SIG-M5 treated with dmso at 0.1 percent for 504 hours (cell line): ENCODE data around the gene KRTAP1-1.
"Not testable (repeated sequence)": the region's sequence is repeated elsewhere in the genome, so short reads cannot be mapped to it uniquely, and the experiment has no call there.

Experiments
- DNase-seq: peaks from one replicate; lab custom pipeline; 2025; ENCODE audit not compliant: unreplicated experiment; lab: John Stamatoyannopoulos, UW

Gene KRTAP1-1, protein sequence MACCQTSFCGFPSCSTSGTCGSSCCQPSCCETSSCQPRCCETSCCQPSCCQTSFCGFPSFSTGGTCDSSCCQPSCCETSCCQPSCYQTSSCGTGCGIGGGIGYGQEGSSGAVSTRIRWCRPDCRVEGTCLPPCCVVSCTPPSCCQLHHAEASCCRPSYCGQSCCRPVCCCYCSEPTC

DNA sequence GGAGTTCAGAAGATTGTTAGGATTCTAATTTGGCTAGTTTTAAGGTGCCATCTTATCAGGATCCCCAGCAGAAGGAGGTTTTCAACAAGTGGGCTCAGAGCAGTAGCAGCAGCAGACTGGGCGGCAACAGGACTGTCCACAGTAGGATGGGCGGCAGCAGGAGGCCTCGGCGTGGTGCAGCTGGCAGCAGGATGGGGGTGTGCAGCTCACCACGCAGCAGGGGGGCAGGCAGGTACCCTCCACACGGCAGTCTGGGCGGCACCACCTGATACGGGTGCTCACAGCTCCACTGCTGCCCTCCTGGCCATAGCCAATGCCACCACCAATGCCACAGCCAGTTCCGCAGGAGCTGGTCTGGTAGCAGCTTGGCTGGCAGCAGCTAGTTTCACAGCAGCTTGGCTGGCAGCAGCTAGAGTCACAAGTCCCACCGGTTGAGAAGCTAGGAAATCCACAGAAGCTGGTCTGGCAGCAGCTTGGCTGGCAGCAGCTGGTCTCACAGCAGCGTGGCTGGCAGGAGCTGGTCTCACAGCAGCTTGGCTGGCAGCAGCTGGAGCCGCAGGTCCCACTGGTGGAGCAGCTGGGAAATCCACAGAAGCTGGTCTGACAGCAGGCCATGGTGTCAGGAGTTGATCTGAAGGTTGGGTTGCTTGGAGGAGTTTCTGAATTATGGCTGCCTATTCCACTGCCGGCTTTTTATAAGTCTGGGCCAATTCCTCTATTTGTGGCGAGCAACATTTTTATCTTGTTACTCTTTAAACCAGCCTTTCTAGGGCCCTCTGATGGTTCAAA, at the start of gene KRTAP1-1:
Gene KRTAP1-1 (minus strand): TSS at position 668 of the 789 bp plus-strand sequence. CDS start 53 bp downstream, at position 615.
- not testable (repeated sequence) for DNase-seq

DNA sequence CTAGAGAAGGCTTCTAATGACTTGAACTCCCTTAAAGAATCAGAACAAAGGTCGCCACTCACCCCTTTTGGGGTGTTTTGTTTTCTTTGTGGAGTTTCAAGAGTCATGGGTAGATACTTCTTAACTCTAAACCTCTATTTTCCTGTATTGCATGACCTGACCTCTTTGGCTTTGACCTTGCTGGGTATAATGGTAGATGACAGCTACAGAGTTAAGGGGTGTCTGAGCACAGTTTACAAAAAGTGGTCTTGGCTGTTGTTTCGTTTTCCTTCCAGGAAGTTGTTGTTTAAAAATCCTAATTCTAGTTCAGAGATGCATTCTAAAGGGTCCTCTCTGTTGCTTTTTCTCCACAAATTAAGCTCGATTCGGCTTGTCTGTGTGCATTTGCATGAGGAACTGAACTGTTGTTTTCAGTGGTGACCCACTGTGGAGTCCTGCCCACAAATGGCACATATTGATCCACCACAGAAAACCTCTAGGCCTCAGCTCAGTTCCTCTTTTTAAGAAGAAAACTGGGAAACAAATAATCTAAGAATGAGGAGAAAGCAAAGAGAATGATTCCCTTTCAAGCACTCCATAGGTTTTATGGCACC, 47.6 kb upstream of the KRTAP1-1 start:
- not testable (repeated sequence) for DNase-seq

DNA sequence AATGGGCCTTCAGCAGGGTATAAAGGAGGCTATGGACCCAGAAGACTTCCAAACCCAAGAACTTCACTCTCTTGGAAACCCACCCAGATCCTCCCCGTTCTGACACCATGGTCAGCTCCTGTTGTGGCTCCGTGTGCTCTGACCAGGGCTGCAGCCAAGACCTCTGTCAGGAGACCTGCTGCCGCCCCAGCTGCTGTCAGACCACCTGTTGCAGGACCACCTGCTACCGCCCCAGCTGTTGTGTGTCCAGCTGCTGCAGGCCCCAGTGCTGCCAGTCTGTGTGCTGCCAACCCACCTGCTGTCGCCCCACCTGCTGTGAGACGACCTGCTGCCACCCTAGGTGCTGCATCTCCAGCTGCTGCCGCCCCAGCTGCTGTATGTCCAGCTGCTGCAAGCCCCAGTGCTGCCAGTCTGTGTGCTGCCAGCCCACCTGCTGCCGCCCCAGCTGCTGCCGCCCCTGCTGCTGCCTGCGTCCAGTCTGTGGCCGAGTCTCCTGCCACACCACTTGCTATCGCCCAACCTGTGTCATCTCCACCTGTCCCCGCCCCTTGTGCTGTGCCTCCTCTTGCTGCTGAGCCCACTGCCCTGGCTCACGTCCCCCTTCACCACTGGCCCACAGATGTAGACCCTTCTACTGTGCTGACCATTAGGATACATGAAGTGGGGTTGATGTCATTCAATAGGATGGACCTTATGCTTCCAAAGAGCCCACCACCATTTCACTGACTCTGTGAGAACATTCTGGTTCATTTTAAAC, 43.0 kb upstream of the KRTAP1-1 start, which contains the start of gene KRTAP4-7:
Gene KRTAP4-7 (plus strand): TSS at position 51 of the 757 bp plus-strand sequence. CDS start 57 bp downstream, at position 108.
- not testable (repeated sequence) for DNase-seq

DNA sequence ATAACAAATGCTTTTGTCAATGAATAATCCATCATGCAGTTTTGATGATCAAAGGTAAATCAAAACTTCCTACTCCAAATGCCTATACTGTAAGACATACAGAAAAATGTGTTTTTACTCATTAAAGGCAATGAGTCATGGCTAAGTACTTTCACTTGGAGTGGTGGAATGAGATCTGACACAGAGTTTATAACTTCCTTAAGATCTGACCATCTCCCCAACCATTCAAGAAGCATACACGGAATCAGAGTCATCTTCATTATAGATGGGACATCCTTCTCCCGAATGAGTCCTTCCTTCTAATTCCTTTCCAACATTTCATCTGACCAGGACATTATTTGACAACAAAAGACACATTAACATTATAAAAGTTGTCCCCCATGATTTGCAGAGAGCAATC, 42.2 kb upstream of the KRTAP1-1 start:
- DNase-seq = not testable (repeated sequence)

DNA sequence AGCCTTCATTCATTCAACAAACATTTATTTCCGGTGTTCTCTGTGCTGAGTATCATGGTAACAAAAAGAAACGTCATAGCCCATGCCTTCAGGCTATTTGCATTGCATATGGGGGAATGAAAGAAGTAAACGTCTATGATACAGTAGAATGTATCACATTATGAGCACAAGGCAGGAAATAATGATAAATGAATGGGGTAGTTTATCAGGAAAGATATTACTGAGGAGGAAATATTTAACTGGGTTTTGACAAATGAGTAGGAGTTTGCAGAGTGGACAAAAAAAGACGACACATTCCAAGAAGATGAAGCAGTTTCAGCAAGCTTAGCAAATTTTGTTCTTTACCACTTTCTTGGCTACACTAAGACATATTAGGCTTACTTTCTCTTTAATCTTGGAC, 41.4 kb upstream of the KRTAP1-1 start:
- DNase-seq = no peak

DNA sequence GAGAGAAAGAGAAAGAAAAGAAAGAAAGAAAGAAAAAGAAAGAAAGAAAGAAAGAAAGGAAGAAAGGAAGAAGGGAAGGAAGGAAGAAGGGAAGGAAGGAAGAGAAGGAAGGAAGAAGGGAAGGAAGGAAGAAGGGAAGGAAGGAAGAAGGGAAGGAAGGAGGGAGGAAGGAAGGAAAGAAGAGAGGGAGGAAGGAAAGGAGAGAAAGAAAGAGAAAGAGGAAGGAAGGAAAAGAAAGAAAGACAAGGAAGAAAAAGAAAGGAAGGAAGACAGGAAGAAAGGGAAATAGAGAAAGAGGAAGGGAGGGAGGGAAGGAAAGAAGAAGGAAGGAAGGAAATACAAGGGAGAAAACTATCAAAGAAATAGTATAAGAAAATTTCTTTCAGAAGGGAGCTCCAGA, 35.5 kb upstream of the KRTAP1-1 start:
- DNase-seq = no peak

DNA sequence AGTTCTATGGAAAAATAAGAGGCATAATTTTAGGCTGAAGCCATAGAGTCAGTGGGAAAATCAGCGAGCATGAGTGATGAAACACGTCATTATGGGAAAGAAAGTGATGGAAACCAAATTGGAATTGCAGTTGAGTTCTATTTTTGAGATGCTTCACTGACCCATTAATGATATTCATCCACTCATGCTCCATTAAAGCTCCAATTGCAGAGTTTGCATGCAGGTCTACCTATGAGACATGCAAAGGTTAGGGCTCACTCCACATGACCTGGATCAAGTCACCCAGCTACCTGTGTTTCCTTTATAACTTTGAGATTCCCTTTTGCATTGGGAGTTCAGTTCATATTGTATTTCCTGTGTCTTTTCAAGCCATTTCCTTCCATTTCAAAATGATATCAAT, 32.4 kb upstream of the KRTAP1-1 start:
- no peak for DNase-seq

DNA sequence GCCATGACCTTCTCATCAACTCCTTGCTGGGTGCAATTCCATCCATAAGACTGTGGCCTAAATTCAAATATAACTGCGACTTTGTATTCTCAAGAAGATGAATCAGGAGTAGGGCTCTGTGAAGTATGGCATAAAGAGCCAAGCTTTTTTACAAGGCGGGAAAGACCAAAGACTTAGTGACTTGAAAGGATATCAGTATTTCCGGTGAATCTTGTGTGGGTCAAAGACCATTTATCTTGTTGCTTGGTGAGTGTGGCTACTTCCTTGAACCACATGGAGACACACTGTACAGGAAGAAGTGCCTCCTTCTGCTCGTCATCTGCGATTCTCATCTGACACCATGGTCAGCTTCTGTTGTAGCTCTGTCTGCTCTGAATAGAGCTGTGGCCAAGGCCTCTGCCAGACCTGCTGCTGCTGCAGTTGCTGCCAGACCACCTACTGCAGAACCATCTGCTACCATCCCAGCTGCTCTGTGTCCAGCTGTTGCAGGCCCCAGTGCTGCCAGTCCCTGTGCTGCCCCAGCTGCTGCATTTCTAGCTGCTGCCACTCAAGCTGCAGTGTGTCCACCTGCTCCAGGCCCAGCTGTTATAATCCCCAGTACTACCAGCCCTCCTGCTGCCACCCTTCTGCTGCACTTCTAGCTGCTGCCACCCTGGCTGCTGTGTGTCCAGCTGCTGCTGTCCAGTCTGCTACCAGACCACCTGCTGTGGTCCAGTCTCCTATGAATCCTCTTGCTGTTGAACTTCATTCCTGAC, 30.5 kb upstream of the KRTAP1-1 start:
- DNase-seq = no peak

DNA sequence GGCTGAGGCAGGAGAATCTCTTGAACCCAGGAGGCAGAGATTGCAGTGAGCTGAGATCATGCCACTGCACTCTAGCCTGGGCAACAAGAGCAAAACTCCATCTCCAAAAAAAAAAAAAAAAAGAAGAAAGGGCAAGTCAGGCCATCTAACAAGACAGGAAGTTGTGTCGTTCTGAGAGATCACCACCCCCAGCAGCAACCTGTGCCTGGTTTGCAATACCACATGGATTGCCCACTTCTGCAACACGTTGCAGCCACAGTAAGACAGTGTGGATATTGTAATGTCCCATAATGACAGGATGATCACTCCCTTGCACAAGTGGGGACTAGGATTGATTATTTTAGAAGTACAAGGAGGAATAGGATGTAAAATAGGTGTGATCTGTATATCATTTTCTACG, 27.8 kb upstream of the KRTAP1-1 start:
- no peak for DNase-seq

DNA sequence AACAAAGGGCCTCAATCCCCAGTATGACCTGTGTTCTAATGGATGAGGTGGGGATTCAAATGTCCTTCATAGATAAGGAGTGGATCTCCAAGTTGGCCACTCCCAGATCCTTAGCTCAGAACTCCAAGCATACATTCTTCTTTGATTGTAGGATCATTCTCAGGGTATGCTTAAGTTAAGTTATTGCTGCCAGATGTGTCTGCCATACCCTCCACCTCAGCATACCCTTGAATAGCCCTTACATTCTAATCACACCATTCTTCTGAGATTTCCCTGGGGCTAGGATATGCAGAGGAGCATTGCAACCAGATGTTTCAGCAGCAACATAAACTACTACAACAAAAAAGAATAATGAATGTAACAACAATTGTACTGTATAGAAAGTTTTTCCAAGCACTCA, 26.0 kb upstream of the KRTAP1-1 start:
- no peak for DNase-seq

DNA sequence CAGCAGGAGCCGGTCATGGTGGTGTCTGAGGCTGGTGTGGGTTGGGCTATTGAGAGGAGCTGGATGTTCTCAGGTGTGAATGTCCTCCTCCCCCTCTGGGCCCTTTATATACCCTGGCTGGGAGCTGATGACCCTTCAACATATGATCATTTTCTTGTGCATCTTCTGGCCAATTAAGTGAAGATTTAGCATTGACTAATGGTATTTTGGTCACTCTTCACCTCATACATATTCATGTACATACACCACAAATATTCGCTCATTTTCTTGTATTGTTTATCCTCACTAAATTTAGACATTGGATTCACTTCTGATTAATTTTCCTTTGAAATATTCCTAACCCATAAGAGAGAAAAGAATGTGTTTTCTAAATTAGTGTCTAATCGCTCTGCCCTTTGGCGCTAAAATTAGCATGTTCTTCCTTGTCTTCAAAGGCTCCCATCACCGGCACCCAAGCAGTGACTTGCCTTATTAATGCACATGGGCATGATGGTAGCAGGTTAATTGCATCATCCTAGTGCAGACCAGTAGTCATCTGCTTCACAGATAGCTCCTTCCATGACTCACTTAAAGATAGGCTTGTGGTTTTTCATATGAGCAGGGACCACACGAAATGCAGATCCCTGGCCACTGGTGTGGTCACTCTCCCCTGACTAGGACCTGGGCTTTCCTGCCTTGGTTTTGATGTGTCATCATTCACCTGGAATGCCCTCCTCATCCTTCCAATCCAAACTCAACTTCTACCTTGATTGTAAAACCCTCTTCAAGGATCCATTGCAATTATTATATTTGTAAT, 24.8 kb upstream of the KRTAP1-1 start, which contains the start of gene KRTAP2-4:
Gene KRTAP2-4 (minus strand): TSS at position 51 of the 796 bp plus-strand sequence. CDS start 34 bp downstream, at position 17.
- DNase-seq = no peak

DNA sequence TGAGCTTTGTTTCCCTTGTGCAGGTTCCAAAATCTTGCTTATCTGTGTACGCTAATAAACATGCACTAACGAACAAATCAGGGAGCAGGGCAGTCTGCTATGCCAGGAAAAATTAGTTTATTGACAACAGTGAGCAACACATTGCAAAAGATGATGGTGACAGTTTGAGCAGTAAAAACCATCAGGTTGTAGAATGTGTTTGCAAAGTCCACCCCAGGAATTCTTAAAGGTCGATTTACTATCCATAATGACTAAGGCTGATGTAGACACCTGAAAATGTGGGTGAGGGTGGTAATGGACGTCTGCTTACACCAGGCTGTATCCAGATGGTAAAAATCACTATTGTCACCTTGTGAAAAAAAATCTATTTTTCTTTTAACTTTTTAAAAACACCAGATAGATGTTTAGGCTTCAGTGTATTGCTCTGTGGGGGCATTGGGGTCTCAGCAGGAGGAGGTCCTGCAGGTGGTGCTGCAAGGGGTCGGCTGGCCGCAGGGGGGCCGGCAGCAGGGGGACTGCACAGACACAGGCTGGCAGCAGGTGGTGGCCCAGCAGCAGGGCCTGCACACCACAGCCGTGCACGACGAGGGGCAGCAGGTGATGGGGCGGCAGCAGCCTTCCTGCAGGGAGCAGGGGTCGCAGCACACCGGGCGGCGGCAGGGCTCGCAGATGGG, 23.9 kb upstream of the KRTAP1-1 start:
- not testable (repeated sequence) for DNase-seq

DNA sequence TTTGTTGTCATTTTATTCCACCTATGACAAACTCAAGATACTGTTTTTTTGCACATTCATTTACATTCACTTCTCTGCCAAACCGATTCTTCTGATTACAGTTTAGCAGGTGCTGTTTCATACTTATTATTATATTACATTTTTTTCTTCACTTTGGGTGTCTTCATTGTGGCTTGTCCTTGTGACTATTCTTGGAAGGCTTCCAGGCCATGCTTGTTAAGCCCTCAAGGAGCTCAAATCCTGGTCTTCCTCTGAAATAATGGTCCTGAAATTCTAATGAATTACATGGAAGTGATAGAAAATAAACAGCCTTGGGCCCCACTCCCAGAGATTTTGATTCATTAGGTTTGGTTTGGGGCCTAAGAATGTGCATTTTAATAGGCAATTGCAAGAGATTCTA, 23.1 kb upstream of the KRTAP1-1 start:
- no peak for DNase-seq

DNA sequence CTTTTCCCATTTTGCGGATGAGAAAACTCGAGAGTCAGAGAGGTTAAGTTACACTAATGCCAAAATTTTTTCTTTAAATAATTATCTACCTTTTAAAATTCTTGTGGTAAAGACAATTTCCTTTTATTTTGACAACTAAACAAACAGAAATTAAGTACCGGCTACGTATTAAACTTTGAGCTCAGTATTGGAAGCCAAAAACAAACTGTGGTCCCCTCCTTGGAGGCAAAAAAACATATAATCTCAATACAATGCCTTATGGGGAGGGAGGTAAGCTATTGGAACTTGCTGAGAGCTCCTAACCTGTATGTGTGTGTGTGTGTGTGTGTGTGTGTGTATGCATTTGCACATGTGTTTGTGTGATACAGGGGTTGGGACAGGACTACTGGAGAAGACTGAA, 22.2 kb upstream of the KRTAP1-1 start:
- DNase-seq = no peak

DNA sequence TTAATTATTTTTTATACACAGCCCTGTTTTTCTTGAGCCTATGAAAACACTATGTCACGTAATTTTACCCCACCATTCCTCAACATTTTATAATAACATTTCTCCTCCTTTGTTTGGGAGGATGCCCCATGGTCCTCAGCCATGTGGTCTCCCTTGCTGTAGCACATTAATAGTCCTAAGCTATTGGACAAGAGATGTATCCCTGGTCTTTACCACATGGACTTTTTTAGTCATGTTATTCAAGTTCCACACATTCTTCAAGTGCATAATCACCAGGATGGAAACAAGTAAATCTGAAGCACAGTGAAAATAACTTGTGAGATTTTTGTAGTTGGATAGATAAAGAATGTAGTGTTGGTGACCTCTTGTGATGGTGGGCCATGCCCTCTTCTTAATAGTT, 20.7 kb upstream of the KRTAP1-1 start:
- no peak for DNase-seq

DNA sequence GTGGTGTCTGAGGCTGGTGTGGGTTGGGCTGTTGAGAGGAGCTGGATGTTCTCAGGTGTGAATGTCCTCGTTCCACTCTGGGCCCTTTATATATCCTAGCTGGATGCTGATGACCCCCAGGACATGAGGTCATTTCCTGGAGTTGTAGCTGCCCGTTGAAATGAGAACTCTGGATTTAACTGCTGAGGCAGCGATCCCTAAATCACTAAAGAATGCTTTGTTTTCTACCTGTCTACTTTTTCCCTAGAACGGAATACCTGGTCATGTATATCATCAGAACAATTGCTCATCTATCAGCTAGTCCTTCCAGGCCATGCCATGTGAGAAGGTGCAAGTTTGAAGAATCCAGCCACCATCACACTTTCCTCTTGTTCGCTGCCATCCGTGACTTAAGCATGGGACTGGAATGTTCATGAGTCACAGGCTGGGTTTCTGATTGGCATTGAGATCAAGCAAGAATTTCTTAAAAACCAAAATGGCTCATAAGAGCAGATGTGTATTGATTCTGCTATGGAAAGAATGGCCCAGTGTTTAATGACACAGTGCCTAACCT, 18.9 kb upstream of the KRTAP1-1 start, which contains the start of gene KRTAP2-3:
Gene KRTAP2-3 (minus strand): TSS at position 63 of the 553 bp plus-strand sequence. CDS start 64 bp downstream, outside the sequence.
- no peak for DNase-seq

DNA sequence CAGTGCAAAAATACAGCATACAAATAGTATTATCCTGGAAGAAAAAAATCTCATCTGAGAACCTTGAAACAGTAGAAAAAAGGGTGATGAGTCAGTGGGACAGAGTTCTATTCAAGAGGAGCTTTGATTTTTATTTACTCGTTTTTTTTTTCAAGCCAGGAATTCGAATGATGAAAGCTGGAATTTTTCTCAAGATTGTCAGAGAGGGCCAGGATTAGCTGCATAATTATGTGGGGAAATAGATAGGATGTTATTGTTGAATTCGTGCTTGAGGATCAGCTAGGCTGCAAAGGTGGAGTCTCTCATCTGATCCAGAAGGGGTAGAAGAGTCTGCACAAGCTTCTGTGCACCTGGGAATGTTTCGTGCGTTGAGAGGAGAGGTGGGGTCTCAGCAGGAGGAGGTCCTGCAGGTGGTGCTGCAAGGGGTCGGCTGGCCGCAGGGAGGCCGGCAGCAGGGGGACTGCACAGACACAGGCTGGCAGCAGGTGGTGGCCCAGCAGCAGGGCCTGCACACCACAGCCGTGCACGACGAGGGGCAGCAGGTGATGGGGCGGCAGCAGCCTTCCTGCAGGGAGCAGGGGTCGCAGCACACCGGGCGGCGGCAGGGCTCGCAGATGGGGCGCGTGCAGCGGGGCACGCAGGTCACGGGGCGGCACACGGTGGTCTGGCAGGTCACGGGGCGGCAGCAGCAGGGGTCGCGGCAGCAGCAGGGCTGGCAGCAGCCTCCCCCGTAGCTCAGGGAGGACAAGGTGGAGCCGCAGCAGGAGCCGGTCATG, 18.2 kb upstream of the KRTAP1-1 start:
- not testable (repeated sequence) for DNase-seq

DNA sequence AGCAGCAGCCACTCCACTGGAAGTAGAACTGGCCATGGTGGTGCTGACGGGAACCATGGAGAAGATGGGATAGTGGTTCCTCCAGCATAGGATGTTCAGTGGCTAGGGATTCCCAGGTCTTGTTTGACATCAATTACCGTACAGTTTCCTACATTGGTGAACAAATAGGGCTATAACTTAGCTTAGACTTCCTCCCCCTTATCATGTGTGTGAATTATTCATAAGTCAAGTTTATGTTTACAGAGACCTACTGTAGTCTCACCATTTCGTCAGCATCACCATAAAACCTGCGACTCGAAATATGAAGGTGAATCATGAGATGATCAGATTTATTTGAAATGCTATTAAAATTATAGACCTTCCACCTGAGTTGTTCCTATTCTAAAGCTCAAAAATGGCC, 17.5 kb upstream of the KRTAP1-1 start:
- DNase-seq = no peak
